DND-41 (cell line): ENCODE results near the gene TMPO.

Source experiments
- ATAC-seq: fragments of 200-7000 bp; cut with Tn5 transposase; 3 replicates; pipeline ENCODE4 v1.9.1; 2021; ENCODE audit warnings: low read depth; ENCODE audit not compliant: insufficient read depth
- DNase-seq: peaks from one replicate; pipeline ENCODE4 v3.0.0-alpha.2; 2020
- H2AFZ ChIP-seq: 2 replicates; pipeline ENCODE4 v1.6.0; 2012; ENCODE audit warnings: low read depth, low read length
- H3K27ac ChIP-seq: 2 replicates; pipeline ENCODE4 v1.5.1; 2012; ENCODE audit warnings: low read length, inconsistent platforms
- H3K27me3 ChIP-seq: fragments of 200-600 bp; sonication (generic); 2 replicates; pipeline ENCODE4 v1.6.0; 2012; ENCODE audit warnings: low read length, mild to moderate bottlenecking, inconsistent platforms; ENCODE audit not compliant: insufficient read depth, poor library complexity
- H3K36me3 ChIP-seq: 2 replicates; pipeline ENCODE4 v1.5.1; 2012; ENCODE audit warnings: low read length, inconsistent platforms; ENCODE audit not compliant: insufficient read depth
- H3K4me1 ChIP-seq: 2 replicates; pipeline ENCODE4 v1.5.1; 2012; ENCODE audit warnings: mild to moderate bottlenecking, low read length; ENCODE audit not compliant: insufficient read depth
- H3K4me2 ChIP-seq: 2 replicates; pipeline ENCODE4 v1.6.0; 2012; ENCODE audit warnings: mild to moderate bottlenecking, moderate library complexity, low read length, inconsistent platforms; ENCODE audit not compliant: insufficient read depth
- H3K4me3 ChIP-seq, 2 experiments: fragments of 200-600 bp in 1 of 2; shearing (Covaris generic) in 1 of 2; 2 replicates each; pipeline ENCODE4 v1.5.1; 2012 to 2016; ENCODE audit warnings: inconsistent platforms in 2 of 2, low read length in 2 of 2, mild to moderate bottlenecking in 2 of 2, low read depth in 1 of 2, moderate library complexity in 1 of 2
- H3K79me2 ChIP-seq: 2 replicates; pipeline ENCODE4 v1.6.0; 2012; ENCODE audit warnings: low read length, inconsistent platforms; ENCODE audit not compliant: insufficient read depth
- H3K9ac ChIP-seq: 2 replicates; pipeline ENCODE4 v1.6.0; 2012; ENCODE audit warnings: low read depth, mild to moderate bottlenecking, inconsistent platforms, low read length, moderate library complexity
- H3K9me3 ChIP-seq: 2 replicates; pipeline ENCODE4 v1.5.1; 2012; ENCODE audit warnings: low read length, moderate library complexity, mild to moderate bottlenecking, inconsistent platforms; ENCODE audit not compliant: insufficient read depth, severe bottlenecking
- H4K20me1 ChIP-seq: 2 replicates; pipeline ENCODE4 v1.6.0; 2012; ENCODE audit warnings: low read length; ENCODE audit not compliant: insufficient read depth
- EZH2 ChIP-seq: IDR thresholded peaks from 3 replicates; pipeline ENCODE4 v1.6.1; 2012; ENCODE audit warnings: borderline replicate concordance, low read depth, mild to moderate bottlenecking, moderate library complexity, low read length, inconsistent platforms; ENCODE audit not compliant: severe bottlenecking
- TF ChIP-seq, protein P1 (sequence below): IDR thresholded peaks from 2 replicates; pipeline ENCODE4 v1.5.1; 2012; ENCODE audit warnings: borderline replicate concordance, low read length, moderate library complexity, mild to moderate bottlenecking; ENCODE audit not compliant: poor library complexity, severe bottlenecking; ENCODE audit errors: extremely low read depth

Gene TMPO

DNA sequence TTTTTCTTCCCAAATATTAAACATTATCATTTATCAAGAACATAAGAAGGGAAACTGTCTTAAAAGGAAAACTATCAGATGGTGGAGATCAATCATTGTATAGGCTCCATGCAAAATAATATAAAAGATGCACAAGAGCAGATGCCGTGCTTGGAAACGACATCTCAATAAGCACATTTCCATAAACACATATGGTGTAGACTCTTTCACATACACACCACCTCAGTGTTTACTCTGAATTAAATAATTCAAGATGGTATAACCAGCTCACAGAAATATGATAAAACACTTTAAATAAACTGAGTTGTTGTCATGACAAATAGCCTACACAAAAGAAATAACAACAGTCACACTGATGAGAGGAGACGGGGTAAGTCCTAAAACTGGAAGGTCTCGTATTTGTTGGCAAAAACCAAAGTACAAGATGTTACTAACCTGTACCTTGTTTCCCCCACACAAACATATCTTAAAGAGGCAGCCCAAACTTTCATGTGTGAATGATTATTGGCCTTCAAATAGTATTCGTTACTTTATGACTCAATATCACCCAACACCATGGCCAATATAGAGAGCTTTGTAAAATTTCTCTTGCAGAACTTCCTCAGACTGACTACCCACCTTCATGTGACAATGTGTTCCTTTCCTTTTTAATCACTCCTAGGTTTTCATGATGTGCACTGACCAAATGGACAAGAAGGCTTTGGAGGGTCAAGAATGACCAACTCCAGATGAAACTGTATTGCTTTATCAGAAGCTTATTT, 48.6 kb upstream of the TMPO start:
- Histone ChIP-seq H3K36me3 (no peaks in the 10 kb centered on the region), H3K27me3 (peaks cover 4% of the 10 kb centered on the region), H3K9me3 (no peaks in the 10 kb centered on the region), H3K4me2 (no peak overlapping the region), H3K9ac (no peak overlapping the region), H3K4me1 (no peaks in the 10 kb centered on the region), H2AFZ (no peak overlapping the region), H4K20me1 (no peaks in the 10 kb centered on the region), H3K27ac (no peak overlapping the region), H3K79me2 (no peaks in the 10 kb centered on the region), H3K4me3 (no peak overlapping the region)
- no peak for DNase-seq
- no peak for ATAC-seq
- TF ChIP-seq EZH2, result no peak
- TF ChIP-seq, protein P1, sequence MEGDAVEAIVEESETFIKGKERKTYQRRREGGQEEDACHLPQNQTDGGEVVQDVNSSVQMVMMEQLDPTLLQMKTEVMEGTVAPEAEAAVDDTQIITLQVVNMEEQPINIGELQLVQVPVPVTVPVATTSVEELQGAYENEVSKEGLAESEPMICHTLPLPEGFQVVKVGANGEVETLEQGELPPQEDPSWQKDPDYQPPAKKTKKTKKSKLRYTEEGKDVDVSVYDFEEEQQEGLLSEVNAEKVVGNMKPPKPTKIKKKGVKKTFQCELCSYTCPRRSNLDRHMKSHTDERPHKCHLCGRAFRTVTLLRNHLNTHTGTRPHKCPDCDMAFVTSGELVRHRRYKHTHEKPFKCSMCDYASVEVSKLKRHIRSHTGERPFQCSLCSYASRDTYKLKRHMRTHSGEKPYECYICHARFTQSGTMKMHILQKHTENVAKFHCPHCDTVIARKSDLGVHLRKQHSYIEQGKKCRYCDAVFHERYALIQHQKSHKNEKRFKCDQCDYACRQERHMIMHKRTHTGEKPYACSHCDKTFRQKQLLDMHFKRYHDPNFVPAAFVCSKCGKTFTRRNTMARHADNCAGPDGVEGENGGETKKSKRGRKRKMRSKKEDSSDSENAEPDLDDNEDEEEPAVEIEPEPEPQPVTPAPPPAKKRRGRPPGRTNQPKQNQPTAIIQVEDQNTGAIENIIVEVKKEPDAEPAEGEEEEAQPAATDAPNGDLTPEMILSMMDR, result no peak

- Histone ChIP-seq H3K27me3 (peaks cover 4% of the 10 kb centered on the region), H3K4me1 (no peaks in the 10 kb centered on the region), H3K36me3 (no peaks in the 10 kb centered on the region), H3K4me3 (no peak overlapping the region), H2AFZ (no peak overlapping the region), H3K4me2 (no peak overlapping the region), H3K27ac (no peak overlapping the region), H4K20me1 (no peaks in the 10 kb centered on the region), H3K9me3 (no peaks in the 10 kb centered on the region), H3K79me2 (no peaks in the 10 kb centered on the region), H3K9ac (no peak overlapping the region)
- TF ChIP-seq EZH2, result no peak
- TF ChIP-seq, protein P1, result no peak
- no peak for DNase-seq
- no peak for ATAC-seq
Observed at GRCh38 chr12:98469109-98469508, 46.3 kb upstream of the TMPO start.

DNA sequence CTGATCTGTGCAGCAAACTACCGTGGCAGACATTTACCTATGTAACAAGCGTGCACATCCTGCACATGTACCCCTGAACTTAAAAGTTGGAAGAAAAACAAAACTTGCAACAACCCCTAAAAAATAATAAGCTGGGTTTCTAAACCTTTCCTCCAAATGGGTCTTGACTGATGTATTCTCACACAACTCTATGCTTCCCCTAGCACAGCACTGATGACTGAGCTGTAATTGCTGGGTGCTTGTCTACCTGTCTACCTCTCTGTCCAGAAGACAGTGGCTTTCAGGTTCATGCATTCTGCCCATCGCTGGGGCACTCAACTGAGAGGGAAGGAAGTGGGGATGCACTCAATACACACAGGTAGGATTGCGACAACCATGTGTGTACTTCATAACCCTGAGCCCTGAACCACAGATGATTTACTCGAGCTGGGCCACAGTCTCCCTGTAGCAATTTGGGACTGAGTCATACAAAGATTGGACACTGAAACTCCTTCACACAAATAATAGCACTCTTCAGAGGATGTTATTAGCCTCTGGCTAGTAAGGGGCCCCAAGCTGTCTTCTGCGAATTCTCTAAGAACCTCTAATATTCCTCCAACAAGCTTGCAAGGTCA, 44.8 kb upstream of the TMPO start:
- TF ChIP-seq EZH2, result no peak
- TF ChIP-seq, protein P1, result no peak
- Histone ChIP-seq H2AFZ (no peak overlapping the region), H3K4me2 (no peak overlapping the region), H3K27ac (no peak overlapping the region), H4K20me1 (no peaks in the 10 kb centered on the region), H3K36me3 (no peaks in the 10 kb centered on the region), H3K27me3 (peaks cover 4% of the 10 kb centered on the region), H3K4me1 (no peaks in the 10 kb centered on the region), H3K9ac (no peak overlapping the region), H3K79me2 (no peaks in the 10 kb centered on the region), H3K9me3 (no peaks in the 10 kb centered on the region), H3K4me3 (no peak overlapping the region)
- ATAC-seq (no peak), DNase-seq (no peak)
